ENCODE measurements around the gene SEMA3D. TPM values are rescaled to one million over a fixed set of nuclear protein-coding genes. Genes with fewer than 3 reads are reported as not detected.

Gene SEMA3D
- total RNA-seq, 4 donors from 2014 or later, result 4.8 to 12.7 (median 9.8) TPM

- H3K4me1 ChIP-seq, result no peaks in the 10 kb centered on the region
- H3K36me3 ChIP-seq, result no peaks in the 10 kb centered on the region
- H3K27me3 ChIP-seq, result no peaks in the 10 kb centered on the region
- H3K4me3 ChIP-seq, result no peak overlapping the region
- no peak for DNase-seq (ENCODE audit: low spot score in 2 of 2)
- TF ChIP-seq EP300 (IDR thresholded peaks at IDR 0.05), result no peak
- TF ChIP-seq POLR2A (IDR thresholded peaks at IDR 0.05), result no peak
- no peak for TF ChIP-seq CTCF (IDR thresholded peaks at IDR 0.05)
- WGBS, 2 donors, result 67 to 78% methylated on average over 2 of the region's 2 CpGs
- H3K27ac ChIP-seq, result no peak overlapping the region
- H3K9me3 ChIP-seq, result no peaks in the 10 kb centered on the region
Measured at GRCh38 chr7:84985073-84985784, 201.6 kb downstream of the SEMA3D start.

GRCh38 chr7:84982199-84982598 lies 204.7 kb downstream of the SEMA3D start:
- Histone ChIP-seq H3K4me1 (no peaks in the 10 kb centered on the region), H3K27me3 (no peaks in the 10 kb centered on the region), H3K36me3 (no peaks in the 10 kb centered on the region), H3K4me3 (no peak overlapping the region), H3K27ac (no peak overlapping the region), H3K9me3 (no peaks in the 10 kb centered on the region)
- no peak for DNase-seq (ENCODE audit: low spot score in 2 of 2)
- no peak for TF ChIP-seq POLR2A (IDR thresholded peaks at IDR 0.05)
- TF ChIP-seq EP300 (IDR thresholded peaks at IDR 0.05), result no peak
- no peak for TF ChIP-seq CTCF (IDR thresholded peaks at IDR 0.05)

GRCh38 chr7:84981055-84981976 lies 205.5 kb downstream of the SEMA3D start:
- no peak for DNase-seq (ENCODE audit: low spot score in 2 of 2)
- H3K4me1 ChIP-seq, result no peaks in the 10 kb centered on the region
- no peaks in the 10 kb centered on the region for H3K9me3 ChIP-seq
- no peak overlapping the region for H3K4me3 ChIP-seq
- H3K36me3 ChIP-seq, result no peaks in the 10 kb centered on the region
- 60 to 67% methylated on average over 6 of the region's 6 CpGs for WGBS, 2 donors
- no peak overlapping the region for H3K27ac ChIP-seq
- H3K27me3 ChIP-seq, result no peaks in the 10 kb centered on the region
- TF ChIP-seq EP300 (IDR thresholded peaks at IDR 0.05), result no peak
- TF ChIP-seq POLR2A (IDR thresholded peaks at IDR 0.05), result no peak
- TF ChIP-seq CTCF (IDR thresholded peaks at IDR 0.05), result no peak

- H3K36me3 ChIP-seq, result no peaks in the 10 kb centered on the region
- TF ChIP-seq POLR2A (IDR thresholded peaks at IDR 0.05) (no peak), EP300 (IDR thresholded peaks at IDR 0.05) (no peak), CTCF (IDR thresholded peaks at IDR 0.05) (no peak)
- no peaks in the 10 kb centered on the region for H3K9me3 ChIP-seq
- H3K27ac ChIP-seq, result no peak overlapping the region
- H3K4me1 ChIP-seq, result no peaks in the 10 kb centered on the region
- H3K4me3 ChIP-seq, result no peak overlapping the region
- no peaks in the 10 kb centered on the region for H3K27me3 ChIP-seq
- DNase-seq (ENCODE audit: low spot score in 2 of 2), result no peak
- 19 to 22% methylated on average over 1 of the region's 1 CpG for WGBS, 2 donors
Measured at GRCh38 chr7:84975586-84976185, 211.2 kb downstream of the SEMA3D start.

GRCh38 chr7:84971360-84971759 lies 215.5 kb downstream of the SEMA3D start:
- 74 to 83% methylated on average over 1 of the region's 1 CpG for WGBS, 2 donors
- no peak for TF ChIP-seq POLR2A (IDR thresholded peaks at IDR 0.05)
- no peak for TF ChIP-seq CTCF (IDR thresholded peaks at IDR 0.05)
- TF ChIP-seq EP300 (IDR thresholded peaks at IDR 0.05), result no peak

More at GRCh38 chr7:84971360-84971759, 215.5 kb downstream of the SEMA3D start:
- Histone ChIP-seq H3K4me3 (no peak overlapping the region), H3K9me3 (no peaks in the 10 kb centered on the region), H3K4me1 (no peaks in the 10 kb centered on the region), H3K27me3 (no peaks in the 10 kb centered on the region), H3K36me3 (no peaks in the 10 kb centered on the region), H3K27ac (no peak overlapping the region)
- DNase-seq (ENCODE audit: low spot score in 2 of 2), result no peak

Data from tibial nerve (tissue), 4 donors.